Endodermal cell (in vitro differentiated cells): Measurements from ENCODE around the gene LRP1. TPM values are rescaled to one million over a fixed set of nuclear protein-coding genes. Genes with fewer than 3 reads are reported as not detected.

ENCODE experiments used
- DNase-seq: peaks from one replicate; pipeline ENCODE4 v3.0.0-alpha.2; 2017
- H3K27ac ChIP-seq: 2 replicates; pipeline ENCODE4 v1.5.1; 2013; ENCODE audit warnings: mild to moderate bottlenecking, low read depth, low read length, moderate library complexity
- H3K27me3 ChIP-seq: 2 replicates; pipeline ENCODE4 v1.6.1; 2013; ENCODE audit warnings: mild to moderate bottlenecking, low read length, moderate library complexity; ENCODE audit not compliant: insufficient read depth, control insufficient read depth, poor library complexity, severe bottlenecking
- H3K36me3 ChIP-seq: 2 replicates; pipeline ENCODE4 v1.7.0; 2013; ENCODE audit warnings: mild to moderate bottlenecking, low read length, moderate library complexity; ENCODE audit not compliant: control insufficient read depth, insufficient read depth
- H3K4me1 ChIP-seq: one replicate; pipeline ENCODE4 v1.7.0; 2013; ENCODE audit warnings: low read length; ENCODE audit not compliant: control insufficient read depth, insufficient read depth
- H3K4me3 ChIP-seq: 2 replicates; pipeline ENCODE4 v1.5.1; 2013; ENCODE audit warnings: mild to moderate bottlenecking, low read length, moderate library complexity
- H3K9ac ChIP-seq: 2 replicates; pipeline ENCODE4 v1.6.1; 2013; ENCODE audit warnings: mild to moderate bottlenecking, low read length, moderate library complexity; ENCODE audit not compliant: poor library complexity, severe bottlenecking; ENCODE audit errors: extremely low read depth
- H3K9me3 ChIP-seq: 2 replicates; pipeline ENCODE4 v1.6.1; 2013; ENCODE audit warnings: mild to moderate bottlenecking, low read length, moderate library complexity; ENCODE audit not compliant: control insufficient read depth
- H3K27ac Mint-ChIP-seq: 2 replicates; pipeline ENCODE4 v1.8.0; 2020; ENCODE audit warnings: mixed read lengths
- H3K27me3 Mint-ChIP-seq: 2 replicates; pipeline ENCODE4 v1.8.0; 2021; ENCODE audit warnings: mild to moderate bottlenecking, mixed read lengths; ENCODE audit not compliant: insufficient read depth
- H3K36me3 Mint-ChIP-seq: 2 replicates; pipeline ENCODE4 v1.8.0; 2020; ENCODE audit warnings: low read depth, mixed read lengths
- H3K4me1 Mint-ChIP-seq: 2 replicates; pipeline ENCODE4 v1.8.0; 2020; ENCODE audit warnings: mixed read lengths
- H3K4me3 Mint-ChIP-seq: 2 replicates; pipeline ENCODE4 v1.8.0; 2020; ENCODE audit warnings: mild to moderate bottlenecking, moderate library complexity, mixed read lengths
- H3K9me3 Mint-ChIP-seq: 2 replicates; pipeline ENCODE4 v1.8.0; 2020; ENCODE audit warnings: mild to moderate bottlenecking, mixed read lengths
- WGBS, 2 experiments: methylation state at CpG; one replicate each; pipeline versions ENCODE4 v1.1.5 to v1.1.7; 2013; ENCODE audit warnings: missing lambda C conversion rate in 2 of 2, mixed read lengths in 1 of 2; ENCODE audit not compliant: insufficient coverage in 1 of 2, insufficient read length in 1 of 2; 5-methylcytosine and 5-hydroxymethylcytosine counted together
- total RNA-seq, 2 donors: library from RNA; stranded (reverse); fragmentation: NEBNext Ultra II Directional in 1 of 2; extraction: Animal tissue kit (Norgen Biotek cat#: 25700) in 1 of 2; gene quantifications; 2 replicates in 1 of 2; 3 replicates in 1 of 2; pipeline ENCODE4 v1.2.1, GENCODE V29; 2021
- TF ChIP-seq, protein P1 (sequence below): fragments of 200-600 bp; sonication (generic); conservative IDR thresholded peaks from 2 replicates; pipeline ENCODE4 v1.5.0; 2021; ENCODE audit warnings: antibody characterized with exemption, mild to moderate bottlenecking

The LRP1 gene
- total RNA-seq, 2 donors from 2014 or later, result 74.5 to 87.7 TPM

- WGBS, 2 experiments, result 28 to 49% methylated on average over 3 to 7 of the region's 7 CpGs
- H3K27ac Mint-ChIP-seq, result no peak overlapping the region
- no peak overlapping the region for H3K9ac ChIP-seq
- H3K9me3 Mint-ChIP-seq, result no peaks in the 10 kb centered on the region
- H3K9me3 ChIP-seq, result no peaks in the 10 kb centered on the region
- peaks cover 68% of the 10 kb centered on the region for H3K27me3 Mint-ChIP-seq
- H3K4me1 Mint-ChIP-seq, result peaks cover 36% of the 10 kb centered on the region
- H3K4me1 ChIP-seq, result peaks cover 4% of the 10 kb centered on the region
- H3K27me3 ChIP-seq, result peaks cover 71% of the 10 kb centered on the region
- TF ChIP-seq, protein P1, sequence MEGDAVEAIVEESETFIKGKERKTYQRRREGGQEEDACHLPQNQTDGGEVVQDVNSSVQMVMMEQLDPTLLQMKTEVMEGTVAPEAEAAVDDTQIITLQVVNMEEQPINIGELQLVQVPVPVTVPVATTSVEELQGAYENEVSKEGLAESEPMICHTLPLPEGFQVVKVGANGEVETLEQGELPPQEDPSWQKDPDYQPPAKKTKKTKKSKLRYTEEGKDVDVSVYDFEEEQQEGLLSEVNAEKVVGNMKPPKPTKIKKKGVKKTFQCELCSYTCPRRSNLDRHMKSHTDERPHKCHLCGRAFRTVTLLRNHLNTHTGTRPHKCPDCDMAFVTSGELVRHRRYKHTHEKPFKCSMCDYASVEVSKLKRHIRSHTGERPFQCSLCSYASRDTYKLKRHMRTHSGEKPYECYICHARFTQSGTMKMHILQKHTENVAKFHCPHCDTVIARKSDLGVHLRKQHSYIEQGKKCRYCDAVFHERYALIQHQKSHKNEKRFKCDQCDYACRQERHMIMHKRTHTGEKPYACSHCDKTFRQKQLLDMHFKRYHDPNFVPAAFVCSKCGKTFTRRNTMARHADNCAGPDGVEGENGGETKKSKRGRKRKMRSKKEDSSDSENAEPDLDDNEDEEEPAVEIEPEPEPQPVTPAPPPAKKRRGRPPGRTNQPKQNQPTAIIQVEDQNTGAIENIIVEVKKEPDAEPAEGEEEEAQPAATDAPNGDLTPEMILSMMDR, result no peak
- no peaks in the 10 kb centered on the region for H3K36me3 ChIP-seq
- no peak overlapping the region for H3K4me3 ChIP-seq
- H3K4me3 Mint-ChIP-seq, result peak overlapping the region; percentile 29
- DNase-seq, result peak; percentile 79
- peaks cover 3% of the 10 kb centered on the region for H3K36me3 Mint-ChIP-seq
- no peak overlapping the region for H3K27ac ChIP-seq
Measured at GRCh38 chr12:57215668-57216013, 87.4 kb downstream of the LRP1 start.

- Histone ChIP-seq H3K9me3 (no peaks in the 10 kb centered on the region), H3K9ac (no peak within 1 kb of the TSS), H3K36me3 (no peaks in the 10 kb centered on the region), H3K4me3 (peak within 1 kb of the TSS; percentile 64), H3K27ac (no peak within 1 kb of the TSS), H3K27me3 (peaks cover 77% of the 10 kb centered on the region), H3K4me1 (peaks cover 4% of the 10 kb centered on the region)
- TF ChIP-seq, protein P1, result no peak
- 1% methylated on average over 11 to 94 of the region's 102 CpGs for WGBS, 2 experiments
- Mint-ChIP-seq H3K4me1 (peaks cover 40% of the 10 kb centered on the region), H3K4me3 (peak within 1 kb of the TSS; percentile 48), H3K27ac (no peak within 1 kb of the TSS), H3K9me3 (no peaks in the 10 kb centered on the region), H3K27me3 (peaks cover 74% of the 10 kb centered on the region), H3K36me3 (peaks cover 3% of the 10 kb centered on the region)
- peak; percentile 91 for DNase-seq
Measured at GRCh38 chr12:57216014-57216911, 88.0 kb downstream of the LRP1 start, which contains the start of gene NXPH4. TSS of gene NXPH4 (plus strand) at chr12:57216794. CDS start at chr12:57216970, 176 bp downstream.

GRCh38 chr12:57216921-57217879, 88.9 kb downstream of the LRP1 start:
- Histone ChIP-seq H3K27me3 (peaks cover 87% of the 10 kb centered on the region), H3K9me3 (no peaks in the 10 kb centered on the region), H3K9ac (no peak overlapping the region), H3K27ac (no peak overlapping the region), H3K4me3 (peak overlapping the region; percentile 64), H3K4me1 (peaks cover 4% of the 10 kb centered on the region), H3K36me3 (no peaks in the 10 kb centered on the region)
- TF ChIP-seq, protein P1, result no peak
- Mint-ChIP-seq H3K27me3 (peaks cover 83% of the 10 kb centered on the region), H3K27ac (no peak overlapping the region), H3K36me3 (no peaks in the 10 kb centered on the region), H3K4me1 (peaks cover 47% of the 10 kb centered on the region), H3K9me3 (no peaks in the 10 kb centered on the region), H3K4me3 (peak overlapping the region; percentile 48)
- WGBS, 2 experiments, result 0 to 5% methylated on average over 4 to 63 of the region's 63 CpGs
- DNase-seq, result peak; percentile 76
